OCI-LY1 (cell line): ENCODE measurements around the gene ACBD7.

Experiments
- CTCF ChIP-seq: fragments of 200-600 bp; sonication (generic), shearing (Covaris generic); IDR thresholded peaks from 2 replicates; pipeline ENCODE4 v1.5.1; 2017; ENCODE audit warnings: mild to moderate bottlenecking, antibody characterized with exemption, low read length, moderate library complexity, mixed read lengths
- EZH2 ChIP-seq: fragments of 200-600 bp; sonication (generic), shearing (Covaris generic); IDR thresholded peaks from 2 replicates; pipeline ENCODE4 v1.8.0; 2017; ENCODE audit warnings: borderline replicate concordance, mixed run types, mild to moderate bottlenecking, antibody characterized with exemption, low read length, moderate library complexity, mixed read lengths

- TF ChIP-seq CTCF (no peak), EZH2 (no peak)
Observed at GRCh38 chr10:15136129-15137035, 47.8 kb upstream of the ACBD7 start.
